B cell (primary cell): ENCODE results near the gene KDM5B. TPM values are rescaled to one million over a fixed set of nuclear protein-coding genes. Genes with fewer than 3 reads are reported as not detected.

Experiments used
- ATAC-seq: fragments of 200-7000 bp; cut with Tn5 transposase; one replicate; pipeline ENCODE4 v1.10.0; 2021; ENCODE audit warnings: low read depth, mild to moderate bottlenecking, moderate number of reproducible peaks, moderate library complexity
- CTCF ChIA-PET: fragments of 350-600 bp; sonication (Branson Sonifier 250); formaldehyde crosslinking; loops from one replicate; lab custom pipeline; 2021; ENCODE audit warnings: antibody characterized with exemption, inconsistent platforms; lab: Charles Lee
- POLR2A ChIA-PET: fragments of 350-600 bp; sonication (Branson Sonifier 250); formaldehyde crosslinking; loops from one replicate; lab custom pipeline; 2021; ENCODE audit warnings: antibody characterized with exemption; lab: Charles Lee
- DNase-seq: peaks from one replicate; pipeline ENCODE4 v3.0.0; 2013
- H2AFZ ChIP-seq: 2 replicates; pipeline ENCODE4 v1.6.1; 2012; ENCODE audit warnings: mild to moderate bottlenecking, low read depth, low read length; ENCODE audit not compliant: insufficient read depth, poor library complexity, severe bottlenecking
- H3K27ac ChIP-seq, 2 donors: 1 replicate in 1 of 2; 2 replicates in 1 of 2; pipeline ENCODE4 v1.5.1; 2012 to 2013; ENCODE audit warnings: low read length in 2 of 2, mild to moderate bottlenecking in 2 of 2, moderate library complexity in 1 of 2
- H3K27me3 ChIP-seq, 4 experiments: fragments of 200-600 bp in 1 of 4; sonication (generic) in 1 of 4; replicated peaks in 1 of 4; 1 replicate in 2 of 4; 2 replicates in 2 of 4; pipeline versions ENCODE4 v1.6.1 to v1.7.0; 2013 to 2016; ENCODE audit warnings: low read length in 3 of 4, mild to moderate bottlenecking in 2 of 4, mixed read lengths in 1 of 4, moderate library complexity in 1 of 4; ENCODE audit not compliant: insufficient read depth in 4 of 4, control insufficient read depth in 3 of 4; ENCODE audit errors: control extremely low read depth in 1 of 4
- H3K36me3 ChIP-seq, 2 experiments: replicated peaks in 1 of 2; 1 replicate in 1 of 2; 2 replicates in 1 of 2; pipeline versions ENCODE4 v1.6.1 to v1.7.1; 2013; ENCODE audit warnings: low read length in 1 of 2; ENCODE audit not compliant: insufficient read depth in 2 of 2, control insufficient read depth in 1 of 2; ENCODE audit errors: control extremely low read depth in 1 of 2, extremely low read depth in 1 of 2
- H3K4me1 ChIP-seq, 2 donors: fragments of 200-600 bp in 1 of 2; sonication (generic) in 1 of 2; 1 replicate in 1 of 2; 2 replicates in 1 of 2; pipeline versions ENCODE4 v1.5.1 to v1.6.1; 2013 to 2017; ENCODE audit warnings: low read length in 2 of 2; ENCODE audit not compliant: control insufficient read depth in 2 of 2, insufficient read depth in 2 of 2
- H3K4me2 ChIP-seq: replicated peaks from 2 replicates; pipeline ENCODE3; 2012; ENCODE audit warnings: mild to moderate bottlenecking, low read depth, low read length; ENCODE audit not compliant: poor library complexity, severe bottlenecking
- H3K4me3 ChIP-seq, 5 experiments: fragments of 200-600 bp in 1 of 5; sonication (generic) in 1 of 5; 1 replicate in 3 of 5; 2 replicates in 2 of 5; pipeline versions ENCODE4 v1.5.1 to v1.7.0; 2011 to 2016; ENCODE audit warnings: low read length in 4 of 5, mild to moderate bottlenecking in 4 of 5, low read depth in 2 of 5, control low read depth in 1 of 5, moderate library complexity in 1 of 5; ENCODE audit not compliant: insufficient read depth in 1 of 5; ENCODE audit errors: control extremely low read depth in 1 of 5, extremely low read depth in 1 of 5
- H3K79me2 ChIP-seq: fragments of 200-600 bp; sonication (generic); one replicate; pipeline ENCODE4 v1.6.0; 2016; ENCODE audit warnings: low read length; ENCODE audit not compliant: control insufficient read depth, insufficient read depth
- H3K9ac ChIP-seq: fragments of 200-600 bp; sonication (generic); 2 replicates; pipeline ENCODE4 v1.6.1; 2017; ENCODE audit warnings: mild to moderate bottlenecking, low read length, moderate library complexity
- H3K9me3 ChIP-seq, 3 donors: one replicate each; pipeline versions ENCODE4 v1.6.1 to v1.7.1; 2013; ENCODE audit warnings: low read length in 2 of 3; ENCODE audit not compliant: control insufficient read depth in 2 of 3, insufficient read depth in 1 of 3; ENCODE audit errors: control extremely low read depth in 1 of 3
- H4K20me1 ChIP-seq: 2 replicates; pipeline ENCODE4 v1.6.0; 2012; ENCODE audit warnings: mild to moderate bottlenecking, low read length; ENCODE audit not compliant: insufficient read depth, control insufficient read depth, poor library complexity, severe bottlenecking
- H3K27ac Mint-ChIP-seq: one replicate; pipeline ENCODE4 v1.8.0; 2021; ENCODE audit warnings: mixed read lengths
- H3K27me3 Mint-ChIP-seq: one replicate; pipeline ENCODE4 v1.8.0; 2021; ENCODE audit warnings: mixed read lengths
- H3K4me1 Mint-ChIP-seq: one replicate; pipeline ENCODE4 v1.8.0; 2021; ENCODE audit warnings: mixed read lengths
- H3K4me3 Mint-ChIP-seq: one replicate; pipeline ENCODE4 v1.8.0; 2021; ENCODE audit warnings: mixed read lengths
- H3K9me3 Mint-ChIP-seq: one replicate; pipeline ENCODE4 v1.8.0; 2022; ENCODE audit warnings: mixed read lengths; ENCODE audit not compliant: insufficient read depth
- EZH2 ChIP-seq: IDR thresholded peaks from 2 replicates; pipeline ENCODE4 v1.6.1; 2012; ENCODE audit warnings: borderline replicate concordance, low read depth, mild to moderate bottlenecking, moderate library complexity, low read length; ENCODE audit not compliant: insufficient read depth, poor library complexity, severe bottlenecking
- WGBS: methylation state at CpG from one replicate; pipeline ENCODE4 v1.1.5; 2013; ENCODE audit warnings: missing lambda C conversion rate; ENCODE audit not compliant: insufficient coverage; 5-methylcytosine and 5-hydroxymethylcytosine counted together
- intact Hi-C: fragments of 100-400 bp; cut with micrococcal nuclease; formaldehyde crosslinking; loops from one replicate; pipeline ENCODE4 v1.10.0; 2022
- polyA plus RNA-seq: library from polyadenylated mRNA; depleted of rRNA; stranded (reverse); fragments of >200 nt; gene quantifications from 2 replicates; pipeline ENCODE4 v1.2.3, GENCODE V29; 2012
- total RNA-seq, 2 donors: library from RNA; stranded (reverse); fragments of 120-200 nt in 1 of 2; gene quantifications; 1 replicate in 1 of 2; 2 replicates in 1 of 2; pipeline versions ENCODE4 v1.2.3 to v1.2.4, GENCODE V29; 2013 to 2022
- TF ChIP-seq, protein P1 (sequence below): fragments of 200-600 bp; IDR thresholded peaks from one replicate; pipeline ENCODE4 v1.8.0; 2022; ENCODE audit warnings: antibody characterized with exemption, mild to moderate bottlenecking

KDM5B gene
- total and polyA plus RNA-seq, 2 donors (not counting 1 experiment from before 2014, with no cell fraction given) = 11.2 to 62.7 TPM

DNA sequence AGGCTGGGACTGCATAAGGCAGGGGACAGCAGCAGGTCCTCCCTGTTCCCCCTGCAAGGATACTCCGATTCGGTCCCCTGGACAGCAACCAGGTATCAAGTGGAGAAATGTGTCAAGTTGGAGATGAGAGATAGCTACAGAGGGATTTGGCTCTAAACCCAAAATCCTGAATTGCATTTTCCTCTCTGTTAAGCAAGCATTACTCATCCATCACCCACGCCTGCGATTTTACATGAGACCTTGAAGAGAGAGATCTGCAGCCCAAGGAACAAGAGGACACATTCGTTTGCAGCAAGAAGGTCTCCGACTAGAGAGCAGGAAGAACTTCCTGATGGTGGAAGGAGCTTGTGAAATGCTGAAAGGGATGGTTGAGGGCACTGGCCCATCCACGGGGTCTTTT lies 119.8 kb downstream of the KDM5B start:
- H3K27me3 ChIP-seq = peaks cover 0 to 17% (median 1%) of the 10 kb centered on the region in 4 experiments
- H3K27me3 Mint-ChIP-seq = peaks cover 42% of the 10 kb centered on the region
- ATAC-seq (no peak), DNase-seq (no peak)
- H3K27ac ChIP-seq = no peak overlapping the region
- no peaks in the 10 kb centered on the region for H4K20me1 ChIP-seq
- 76% methylated on average over 3 of the region's 7 CpGs for WGBS
- no peak overlapping the region for H2AFZ ChIP-seq
- intact Hi-C loops = no loop called here
- H3K9me3 ChIP-seq = no peaks in the 10 kb centered on the region
- H3K4me1 ChIP-seq = no peaks in the 10 kb centered on the region
- no peaks in the 10 kb centered on the region for H3K79me2 ChIP-seq
- POLR2A ChIA-PET = no interaction called here
- no peak overlapping the region for H3K4me3 ChIP-seq
- no peak overlapping the region for H3K4me3 Mint-ChIP-seq
- H3K4me2 ChIP-seq = no peak overlapping the region
- H3K36me3 ChIP-seq = no peaks in the 10 kb centered on the region
- H3K4me1 Mint-ChIP-seq = no peaks in the 10 kb centered on the region
- no peak overlapping the region for H3K9ac ChIP-seq
- TF ChIP-seq, protein P1, sequence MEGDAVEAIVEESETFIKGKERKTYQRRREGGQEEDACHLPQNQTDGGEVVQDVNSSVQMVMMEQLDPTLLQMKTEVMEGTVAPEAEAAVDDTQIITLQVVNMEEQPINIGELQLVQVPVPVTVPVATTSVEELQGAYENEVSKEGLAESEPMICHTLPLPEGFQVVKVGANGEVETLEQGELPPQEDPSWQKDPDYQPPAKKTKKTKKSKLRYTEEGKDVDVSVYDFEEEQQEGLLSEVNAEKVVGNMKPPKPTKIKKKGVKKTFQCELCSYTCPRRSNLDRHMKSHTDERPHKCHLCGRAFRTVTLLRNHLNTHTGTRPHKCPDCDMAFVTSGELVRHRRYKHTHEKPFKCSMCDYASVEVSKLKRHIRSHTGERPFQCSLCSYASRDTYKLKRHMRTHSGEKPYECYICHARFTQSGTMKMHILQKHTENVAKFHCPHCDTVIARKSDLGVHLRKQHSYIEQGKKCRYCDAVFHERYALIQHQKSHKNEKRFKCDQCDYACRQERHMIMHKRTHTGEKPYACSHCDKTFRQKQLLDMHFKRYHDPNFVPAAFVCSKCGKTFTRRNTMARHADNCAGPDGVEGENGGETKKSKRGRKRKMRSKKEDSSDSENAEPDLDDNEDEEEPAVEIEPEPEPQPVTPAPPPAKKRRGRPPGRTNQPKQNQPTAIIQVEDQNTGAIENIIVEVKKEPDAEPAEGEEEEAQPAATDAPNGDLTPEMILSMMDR = no peak
- no peak for TF ChIP-seq EZH2
- no peaks in the 10 kb centered on the region for H3K9me3 Mint-ChIP-seq
- CTCF ChIA-PET = no interaction called here
- no peak overlapping the region for H3K27ac Mint-ChIP-seq

DNA sequence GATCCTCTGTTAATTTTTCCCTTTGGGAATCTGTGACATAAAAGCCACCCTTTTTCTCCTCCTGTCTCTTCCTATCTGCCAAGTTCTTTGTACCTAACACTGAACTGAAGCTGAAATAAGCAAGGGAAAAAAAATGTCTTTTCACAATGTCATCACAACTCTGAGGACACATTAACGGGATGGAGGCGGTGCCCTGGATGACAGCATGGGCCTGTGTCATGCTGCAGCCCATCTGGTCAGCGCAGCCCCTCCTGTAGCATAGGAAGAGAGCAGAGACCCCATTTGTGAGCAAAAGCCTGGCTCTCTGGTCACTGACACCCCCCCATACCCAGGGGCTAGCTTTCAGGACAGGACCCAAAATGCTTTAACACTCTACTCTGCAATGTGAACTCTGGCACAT lies 120.4 kb downstream of the KDM5B start:
- no peak for DNase-seq
- H4K20me1 ChIP-seq = no peaks in the 10 kb centered on the region
- H3K27me3 Mint-ChIP-seq = peaks cover 41% of the 10 kb centered on the region
- peaks cover 0 to 21% (median 3%) of the 10 kb centered on the region in 4 experiments for H3K27me3 ChIP-seq
- no peak for ATAC-seq
- intact Hi-C loops = no loop called here
- H3K9me3 ChIP-seq = no peaks in the 10 kb centered on the region
- no peaks in the 10 kb centered on the region for H3K79me2 ChIP-seq
- no peak overlapping the region for H3K27ac Mint-ChIP-seq
- H3K4me2 ChIP-seq = no peak overlapping the region
- no peaks in the 10 kb centered on the region for H3K36me3 ChIP-seq
- WGBS = 95% methylated on average over 3 of the region's 3 CpGs
- no peak overlapping the region for H2AFZ ChIP-seq
- H3K9me3 Mint-ChIP-seq = no peaks in the 10 kb centered on the region
- ChIA-PET POLR2A (no interaction called here), CTCF (no interaction called here)
- no peak for TF ChIP-seq EZH2
- TF ChIP-seq, protein P1 = no peak
- H3K4me1 ChIP-seq = no peaks in the 10 kb centered on the region
- H3K4me3 ChIP-seq = no peak overlapping the region
- H3K9ac ChIP-seq = no peak overlapping the region
- no peaks in the 10 kb centered on the region for H3K4me1 Mint-ChIP-seq
- no peak overlapping the region for H3K27ac ChIP-seq
- no peak overlapping the region for H3K4me3 Mint-ChIP-seq
